K562 (cell line): ENCODE data around the gene FEZF1. TPM values are rescaled to one million over a fixed set of nuclear protein-coding genes. Genes with fewer than 3 reads are reported as not detected.

ENCODE experiments used
- ATAC-seq: fragments of 200-7000 bp; cut with Tn5 transposase; 3 replicates; pipeline ENCODE4 v1.9.1; 2020; ENCODE audit warnings: moderate library complexity
- BruUV-seq: library from RNA; stranded (reverse); fragments of 400-500 nt; replicated peaks from 2 replicates; lab custom pipeline; 2021; lab: Mats Ljungman, UMichigan
- CTCF ChIA-PET: fragments of 300-600 bp; formaldehyde crosslinking; extraction: SDS; loops from one replicate; lab custom pipeline; 2021; ENCODE audit warnings: low intra/inter-chr PET ratio; lab: Yijun Ruan, JAX
- POLR2A ChIA-PET: fragments of 300-600, 350-650 bp; sonication (Branson Sonifier 250); formaldehyde crosslinking; extraction: SDS; loops from one replicate; lab custom pipeline; 2021; ENCODE audit warnings: antibody characterized with exemption, inconsistent platforms; lab: Yijun Ruan, JAX
- DNase-seq, 4 experiments: peaks; one replicate each; pipeline versions ENCODE4 v3.0.0 to v3.0.0-alpha.2; 2011 to 2018; ENCODE audit warnings: low spot score in 3 of 4, mixed read lengths in 3 of 4; ENCODE audit errors: extremely low read depth in 1 of 4
- FAIRE-seq: peaks from 2 replicates; lab custom pipeline; 2011; peaks lifted over from hg19 to GRCh38; lab: Jason Lieb, UNC
- H2AFZ ChIP-seq: 2 replicates; pipeline ENCODE4 v1.6.0; 2011; ENCODE audit warnings: low read depth, low read length, control low read depth, inconsistent platforms
- H3K27ac ChIP-seq: fragments of 200-600 bp; 3 replicates; pipeline ENCODE4 v1.8.0; 2011; ENCODE audit warnings: low read depth, mild to moderate bottlenecking, control low read depth, inconsistent platforms, low read length, moderate library complexity, mixed read lengths; ENCODE audit errors: extremely low read depth
- H3K27me3 ChIP-seq, 2 experiments: fragments of 300-600 bp in 1 of 2; 2 replicates in 1 of 2; 3 replicates in 1 of 2; pipeline versions ENCODE4 v1.6.0 to v1.8.0; 2011; ENCODE audit warnings: inconsistent platforms in 2 of 2, low read length in 2 of 2, mild to moderate bottlenecking in 1 of 2, mixed read lengths in 1 of 2, moderate library complexity in 1 of 2; ENCODE audit not compliant: control insufficient read depth in 2 of 2, insufficient read depth in 2 of 2
- H3K36me3 ChIP-seq: fragments of 300-600 bp; 3 replicates; pipeline ENCODE4 v1.8.0; 2011; ENCODE audit warnings: mild to moderate bottlenecking, low read length, inconsistent platforms; ENCODE audit not compliant: control insufficient read depth, insufficient read depth
- H3K4me1 ChIP-seq, 2 experiments: fragments of 200-600 bp in 1 of 2; replicated peaks in 1 of 2; 2 replicates in 1 of 2; 3 replicates in 1 of 2; pipeline versions ENCODE4 v1.5.1 to v1.8.0; 2011; ENCODE audit warnings: inconsistent platforms in 2 of 2, low read length in 2 of 2, mild to moderate bottlenecking in 1 of 2, mixed read lengths in 1 of 2, moderate library complexity in 1 of 2; ENCODE audit not compliant: control insufficient read depth in 2 of 2, insufficient read depth in 2 of 2
- H3K4me2 ChIP-seq: 2 replicates; pipeline ENCODE4 v1.6.1; 2011; ENCODE audit warnings: low read length, control low read depth, inconsistent platforms, mixed read lengths; ENCODE audit not compliant: insufficient read depth
- H3K4me3 ChIP-seq: fragments of 200-600 bp; sonication (generic), shearing (Covaris generic); 2 replicates; pipeline ENCODE4 v1.5.1; 2016; ENCODE audit warnings: control low read depth, inconsistent platforms
- H3K79me2 ChIP-seq: fragments of 200-600 bp; 3 replicates; pipeline ENCODE4 v1.8.0; 2011; ENCODE audit warnings: low read length, inconsistent platforms; ENCODE audit not compliant: control insufficient read depth, insufficient read depth
- H3K9ac ChIP-seq, 2 experiments: 2 replicates each; pipeline versions ENCODE4 v1.6.0 to v1.6.1; 2011; ENCODE audit warnings: low read depth in 2 of 2, low read length in 2 of 2, control low read depth in 1 of 2, inconsistent platforms in 1 of 2, mild to moderate bottlenecking in 1 of 2, mixed read lengths in 1 of 2; ENCODE audit not compliant: insufficient read depth in 1 of 2
- H3K9me1 ChIP-seq: one replicate; pipeline ENCODE4 v1.6.0; 2011; ENCODE audit warnings: inconsistent platforms, mild to moderate bottlenecking, low read length, moderate library complexity; ENCODE audit not compliant: control insufficient read depth, insufficient read depth
- H3K9me3 ChIP-seq: replicated peaks from 2 replicates; pipeline ENCODE4 v1.5.1; 2011; ENCODE audit warnings: low read depth, low read length, inconsistent platforms; ENCODE audit not compliant: control insufficient read depth, insufficient read depth
- H4K20me1 ChIP-seq: replicated peaks from 2 replicates; pipeline ENCODE4 v1.6.1; 2011; ENCODE audit warnings: low read length, inconsistent platforms, mixed read lengths; ENCODE audit not compliant: control insufficient read depth, insufficient read depth
- FOXP1 ChIP-seq: sonication (generic); formaldehyde crosslinking; IDR thresholded peaks from 2 replicates; pipeline ENCODE4 v1.8.0; 2022; ENCODE audit warnings: mild to moderate bottlenecking, missing genetic modification reagents
- YY1 ChIP-seq, 3 experiments: IDR thresholded peaks; 2 replicates each; pipeline ENCODE4 v1.6.1; 2011; ENCODE audit warnings: low read length in 2 of 3, mild to moderate bottlenecking in 2 of 3, moderate library complexity in 2 of 3, borderline replicate concordance in 1 of 3, control low read depth in 1 of 3, low read depth in 1 of 3; ENCODE audit not compliant: insufficient read depth in 3 of 3, insufficient replicate concordance in 2 of 3, control insufficient read depth in 1 of 3, insufficient read length in 1 of 3; ENCODE audit errors: extremely low read depth in 1 of 3
- ZNF766 ChIP-seq: fragments of 200-800 bp; sonication (Bioruptor generic); conservative IDR thresholded peaks from 2 replicates; pipeline ENCODE4 v1.6.1; 2016; ENCODE audit warnings: missing genetic modification characterization, missing compliant biosample characterization
- ZNF780A ChIP-seq: fragments of 250-450 bp; sonication (Bioruptor Pico); IDR thresholded peaks from 2 replicates; pipeline ENCODE4 v1.5.0; 2021; ENCODE audit warnings: mild to moderate bottlenecking
- WGBS: fragments of 100-300 bp; shearing (Covaris generic); methylation state at CpG from one replicate; pipeline ENCODE4 v1.1.6; 2016; ENCODE audit warnings: low coverage, mixed read lengths; ENCODE audit not compliant: insufficient coverage; ENCODE audit errors: missing lambda C conversion rate; 5-methylcytosine and 5-hydroxymethylcytosine counted together
- in situ Hi-C: fragments of 300-500 bp; cut with MboI; formaldehyde crosslinking; loops from 4 replicates; pipeline ENCODE4 v1.15.0; 2018; ENCODE audit warnings: inconsistent platforms, mixed read lengths
- intact Hi-C: fragments of 100-400 bp; cut with micrococcal nuclease; formaldehyde crosslinking; loops from 2 replicates; pipeline ENCODE4 v1.14.2; 2022
- polyA plus RNA-seq, 8 experiments: library from polyadenylated mRNA; depleted of rRNA in 4 of 8; stranded (reverse) in 5 of 8; unstranded in 3 of 8; fragments of >200 nt; fragmentation: Nextera tagmentation in 2 of 8; fragmentation: Illumina TruSeq in 1 of 8; extraction: Ambion mirVana in 2 of 8; extraction: Trizol in 1 of 8; gene quantifications; 2 replicates each; pipeline versions ENCODE4 v1.2.1 to v1.2.3, GENCODE V29; 2011 to 2014; ENCODE audit warnings: inconsistent platforms in 1 of 8, missing spikeins in 1 of 8
- total RNA-seq, 7 experiments: library from RNA; depleted of rRNA in 6 of 7; stranded (reverse); fragments of >200 nt in 6 of 7; fragmentation: Illumina TruSeq in 2 of 7; extraction: Trizol in 2 of 7; gene quantifications; 2 replicates each; pipeline versions ENCODE4 v1.2.1 to v1.2.3, GENCODE V29; 2011 to 2021; ENCODE audit warnings: low replicate concordance in 1 of 7

The FEZF1 gene
- total and polyA plus RNA-seq, 9 of the 15 experiments (the other 6 are each of a cell fraction or from before 2014, with no cell fraction given) = not detected

GRCh38 chr7:122261016-122261415, 43.5 kb downstream of the FEZF1 start:
- H3K27ac ChIP-seq = no peak overlapping the region
- no peak overlapping the region for H3K9ac ChIP-seq
- H3K4me3 ChIP-seq = no peak overlapping the region
- in situ Hi-C loops (no loop called here), intact Hi-C loops (no loop called here)
- no peaks in the 10 kb centered on the region for H3K4me1 ChIP-seq
- H3K9me3 ChIP-seq = no peaks in the 10 kb centered on the region; the same call in 1 of the 2 replicates
- no peaks in the 10 kb centered on the region for H4K20me1 ChIP-seq
- no peak overlapping the region for H2AFZ ChIP-seq
- TF ChIP-seq ZNF766 (CRISPR knock-in tag) = no peak
- TF ChIP-seq YY1 (IDR thresholded peaks at IDR 0.05; ENCODE audit: borderline replicate concordance in 1 of 3, control insufficient read depth in 1 of 3, extremely low read depth in 1 of 3, insufficient read depth in 3 of 3, insufficient read length in 1 of 3, insufficient replicate concordance in 2 of 3, low read depth in 1 of 3, low read length in 2 of 3) = no peak
- H3K9me1 ChIP-seq = no peaks in the 10 kb centered on the region
- ChIA-PET CTCF (no interaction called here), POLR2A (no interaction called here)
- no peaks in the 10 kb centered on the region for H3K36me3 ChIP-seq
- ATAC-seq = no peak
- no peak overlapping the region for H3K4me2 ChIP-seq
- no peaks in the 10 kb centered on the region for H3K27me3 ChIP-seq
- no peaks in the 10 kb centered on the region for H3K79me2 ChIP-seq
- no peak for FAIRE-seq
- no TSS peak for BruUV-seq
- DNase-seq = no peak

- no TSS peak for BruUV-seq
- WGBS = 3% methylated on average over 2 of the region's 2 CpGs
- Histone ChIP-seq H3K36me3 (no peaks in the 10 kb centered on the region), H3K4me1 (no peaks in the 10 kb centered on the region), H3K4me3 (no peak overlapping the region), H3K27me3 (no peaks in the 10 kb centered on the region), H4K20me1 (no peaks in the 10 kb centered on the region), H3K27ac (no peak overlapping the region), H3K9me1 (no peaks in the 10 kb centered on the region), H3K9ac (no peak overlapping the region), H3K4me2 (no peak overlapping the region), H3K79me2 (no peaks in the 10 kb centered on the region), H3K9me3 (no peaks in the 10 kb centered on the region; the same call in 1 of the 2 replicates), H2AFZ (no peak overlapping the region)
- no peak for ATAC-seq
- DNase-seq = no peak
- POLR2A ChIA-PET = no interaction called here
- FAIRE-seq = no peak
- no peak for TF ChIP-seq FOXP1 (CRISPR knock-in tag)
- TF ChIP-seq ZNF780A (CRISPR knock-in tag) = no peak
- in situ Hi-C loops = no loop called here
- CTCF ChIA-PET = no interaction called here
- intact Hi-C loops = no loop called here
Measured at GRCh38 chr7:122260336-122260735, 44.2 kb downstream of the FEZF1 start.
